ENCODE results near the gene ASTN2. TPM values are rescaled to one million over a fixed set of nuclear protein-coding genes. Genes with fewer than 3 reads are reported as not detected.

ASTN2 gene
- total and polyA plus RNA-seq, 2 donors (not counting 3 experiments of a cell fraction or from before 2014, with no cell fraction given), result 1.0 to 1.9 TPM

DNA sequence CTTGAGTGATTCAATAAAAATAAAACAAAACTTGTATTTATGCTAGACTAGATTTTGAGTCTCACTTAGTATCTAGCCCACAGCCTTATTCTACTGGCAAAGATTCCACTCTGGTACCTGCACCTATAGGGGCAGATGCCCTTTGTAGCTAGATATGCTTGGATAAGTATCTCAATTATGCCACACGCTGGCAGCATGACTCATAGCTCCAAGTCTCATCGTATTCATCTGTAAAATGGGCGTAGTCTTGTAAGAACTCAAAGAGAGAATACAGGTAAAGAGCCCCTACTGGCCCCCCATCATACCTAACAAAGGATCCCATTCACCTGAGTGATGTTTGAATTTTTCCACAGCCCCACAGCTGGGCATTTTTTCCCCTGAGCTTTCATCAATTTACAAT lies 45.9 kb upstream of the ASTN2 start:
- CTCF ChIA-PET, result no interaction called here
- no TSS peak for BruUV-seq (replicated peaks)

More for the DNA sequence above, 45.9 kb upstream of the ASTN2 start:
- Histone ChIP-seq H3K4me1 (ENCODE audit: control insufficient read depth, extremely low read depth, insufficient read depth, low read length) (no peaks in the 10 kb centered on the region), H3K4me3 (replicated peaks in 1 of 3; ENCODE audit: insufficient read depth in 1 of 3, low read depth in 1 of 3, low read length in 3 of 3) (no peak overlapping the region), H4K20me1 (replicated peaks; ENCODE audit: control insufficient read depth, extremely low read depth, insufficient read depth, low read length) (no peaks in the 10 kb centered on the region), H3K9me3 (replicated peaks; ENCODE audit: control insufficient read depth, insufficient read depth, low read length) (no peaks in the 10 kb centered on the region), H3K36me3 (ENCODE audit: control insufficient read depth in 2 of 2, extremely low read depth in 1 of 2, insufficient read depth in 2 of 2, low read length in 2 of 2) (no peaks in the 10 kb centered on the region), H3K27ac (ENCODE audit: insufficient read depth, low read depth, low read length) (no peak overlapping the region), H3K9ac (replicated peaks; ENCODE audit: extremely low read depth, insufficient read depth, low read length) (no peak overlapping the region), H3K4me2 (ENCODE audit: insufficient read depth, low read length) (no peak overlapping the region), H3K9me1 (replicated peaks; ENCODE audit: control insufficient read depth, extremely low read depth, insufficient read depth, low read length) (no peaks in the 10 kb centered on the region), H2AFZ (ENCODE audit: low read depth, low read length) (no peak overlapping the region), H3K79me2 (ENCODE audit: control insufficient read depth, insufficient read depth, low read length) (no peaks in the 10 kb centered on the region), H3K27me3 (ENCODE audit: control insufficient read depth in 2 of 2, insufficient read depth in 2 of 2, low read length in 2 of 2) (no peaks in the 10 kb centered on the region)
- TF ChIP-seq GATA2 (IDR thresholded peaks at IDR 0.05; ENCODE audit: insufficient read depth, insufficient read length, low read depth, low read length) (no peak), POLR2A (IDR thresholded peaks at IDR 0.05; ENCODE audit: low read depth, low read length) (no peak), EZH2 (IDR thresholded peaks at IDR 0.05; ENCODE audit: borderline replicate concordance, low read depth, low read length, severe bottlenecking) (no peak), FOS (IDR thresholded peaks at IDR 0.05; ENCODE audit: borderline replicate concordance, insufficient read depth, low read length) (no peak), POLR2AphosphoS5 (IDR thresholded peaks at IDR 0.05; ENCODE audit: insufficient read depth, low read depth, low read length) (no peak), JUN (IDR thresholded peaks at IDR 0.05; ENCODE audit: borderline replicate concordance, insufficient read depth, insufficient read length, low read depth) (no peak), MYC (IDR thresholded peaks at IDR 0.05; ENCODE audit: low read depth, low read length) (no peak), CTCF (IDR thresholded peaks at IDR 0.05; ENCODE audit: extremely low read depth in 1 of 2, insufficient read depth in 1 of 2, low read depth in 1 of 2, low read length in 2 of 2) (no peak)
- TF ChIP-seq, protein P1, sequence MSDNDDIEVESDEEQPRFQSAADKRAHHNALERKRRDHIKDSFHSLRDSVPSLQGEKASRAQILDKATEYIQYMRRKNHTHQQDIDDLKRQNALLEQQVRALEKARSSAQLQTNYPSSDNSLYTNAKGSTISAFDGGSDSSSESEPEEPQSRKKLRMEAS (IDR thresholded peaks at IDR 0.05; ENCODE audit: insufficient read depth, insufficient read length), result no peak
- no peak for DNase-seq (ENCODE audit: low read depth, low spot score)
- dilution Hi-C loops (cut with MboI; ENCODE audit: extremely low pct_ligation_motif_present, low sequenced_read_pairs), result no loop called here
- POLR2A ChIA-PET, result no interaction called here
- intact Hi-C loops (cut with micrococcal nuclease), result no loop called here
- FAIRE-seq, result no peak

All from endothelial cell of umbilical vein (primary cell).